K562 (cell line): Measurements from ENCODE around the gene HDAC6. TPM values are rescaled to one million over a fixed set of nuclear protein-coding genes. Genes with fewer than 3 reads are reported as not detected.

ENCODE experiments used
- CEBPB ChIP-seq: fragments of 450-650 bp; IDR thresholded peaks from 2 replicates; pipeline ENCODE4 v1.6.1; 2016; ENCODE audit warnings: missing genetic modification characterization, missing compliant biosample characterization
- CREM ChIP-seq: IDR thresholded peaks from 2 replicates; pipeline ENCODE4 v1.6.1; 2014; ENCODE audit warnings: antibody characterized with exemption, low read depth
- EGR1 ChIP-seq: fragments of 450-650 bp; conservative IDR thresholded peaks from 2 replicates; pipeline ENCODE4 v1.6.1; 2017; ENCODE audit warnings: mild to moderate bottlenecking
- ETV5 ChIP-seq: sonication (generic); formaldehyde crosslinking; IDR thresholded peaks from 2 replicates; pipeline ENCODE4 v1.4.0; 2020; ENCODE audit warnings: low read depth, mild to moderate bottlenecking, missing genetic modification reagents
- FOSL1 ChIP-seq: fragments of 200-800 bp; sonication (Bioruptor generic); conservative IDR thresholded peaks from 2 replicates; pipeline ENCODE4 v1.6.1; 2016; ENCODE audit warnings: missing genetic modification characterization, missing compliant biosample characterization
- FOXJ2 ChIP-seq: fragments of 200-800 bp; sonication (Bioruptor generic); IDR thresholded peaks from 2 replicates; pipeline ENCODE4 v1.6.1; 2016; ENCODE audit warnings: missing genetic modification characterization, missing compliant biosample characterization
- FOXK2 ChIP-seq, 2 experiments: fragments of 450-650 bp; IDR thresholded peaks in 1 of 2; conservative IDR thresholded peaks in 1 of 2; 2 replicates each; pipeline ENCODE4 v1.6.1; 2016; ENCODE audit warnings: low read depth in 2 of 2, mild to moderate bottlenecking in 1 of 2
- ILF3 ChIP-seq: fragments of 450-650 bp; IDR thresholded peaks from 2 replicates; pipeline ENCODE4 v1.6.1; 2018; ENCODE audit warnings: antibody characterized with exemption, mild to moderate bottlenecking, moderate library complexity, borderline replicate concordance
- KDM2B ChIP-seq: fragments of 250-450 bp; sonication (Bioruptor Pico); IDR thresholded peaks from 2 replicates; pipeline ENCODE4 v1.8.0; 2021; ENCODE audit warnings: mild to moderate bottlenecking, moderate library complexity
- MCM2 ChIP-seq: fragments of 450-650 bp; IDR thresholded peaks from 2 replicates; pipeline ENCODE4 v1.6.1; 2017; ENCODE audit warnings: low read depth, mild to moderate bottlenecking
- NFYB ChIP-seq: IDR thresholded peaks from 2 replicates; pipeline ENCODE4 v1.6.1; 2011; ENCODE audit warnings: mild to moderate bottlenecking, moderate library complexity; ENCODE audit not compliant: insufficient read length; ENCODE audit errors: extremely low read depth
- PHF20 ChIP-seq: fragments of 450-650 bp; IDR thresholded peaks from 2 replicates; pipeline ENCODE4 v1.6.1; 2018; ENCODE audit not compliant: partially characterized antibody
- PTBP1 ChIP-seq: fragments of 200-400 bp; formaldehyde crosslinking; IDR thresholded peaks from 2 replicates; pipeline ENCODE4 v1.6.1; 2017; ENCODE audit warnings: low read depth, low read length
- RBM17 ChIP-seq: fragments of 200-400 bp; formaldehyde crosslinking; IDR thresholded peaks from 2 replicates; pipeline ENCODE4 v1.6.1; 2017; ENCODE audit warnings: low read depth, mild to moderate bottlenecking, low read length, borderline replicate concordance
- RFX7 ChIP-seq: fragments of 250-450 bp; sonication (Bioruptor Pico); IDR thresholded peaks from 2 replicates; pipeline ENCODE4 v1.5.1; 2021; ENCODE audit warnings: mild to moderate bottlenecking
- SETDB1 ChIP-seq: IDR thresholded peaks from one replicate; pipeline ENCODE4 v1.6.1; 2012; ENCODE audit warnings: low read length, control low read depth, inconsistent platforms
- SMARCA4 ChIP-seq: fragments of 450-650 bp; IDR thresholded peaks from 2 replicates; pipeline ENCODE4 v1.6.1; 2016
- TAF1 ChIP-seq: IDR thresholded peaks from 2 replicates; pipeline ENCODE4 v1.6.1; 2011; ENCODE audit warnings: mild to moderate bottlenecking, low read length, moderate library complexity; ENCODE audit not compliant: insufficient read depth, control insufficient read depth, severe bottlenecking; ENCODE audit errors: extremely low read depth
- TEAD4 ChIP-seq, 2 experiments: sonication (generic) in 1 of 2; formaldehyde crosslinking in 1 of 2; IDR thresholded peaks; 2 replicates each; pipeline versions ENCODE4 v1.6.1 to v1.8.0; 2012 to 2022; ENCODE audit warnings: borderline replicate concordance in 1 of 2, inconsistent platforms in 1 of 2, low read length in 1 of 2, mild to moderate bottlenecking in 1 of 2, missing genetic modification reagents in 1 of 2
- ZNF175 ChIP-seq: fragments of 200-800 bp; sonication (Bioruptor generic); IDR thresholded peaks from 2 replicates; pipeline ENCODE4 v1.6.1; 2016; ENCODE audit warnings: low read depth, mild to moderate bottlenecking, missing genetic modification characterization, missing compliant biosample characterization
- ZNF445 ChIP-seq: fragments of 250-450 bp; sonication (Bioruptor Pico); IDR thresholded peaks from 2 replicates; pipeline ENCODE4 v1.4.0; 2020; ENCODE audit warnings: low read depth, mild to moderate bottlenecking, moderate library complexity
- polyA plus RNA-seq, 8 experiments: library from polyadenylated mRNA; depleted of rRNA in 4 of 8; stranded (reverse) in 5 of 8; unstranded in 3 of 8; fragments of >200 nt; fragmentation: Nextera tagmentation in 2 of 8; fragmentation: Illumina TruSeq in 1 of 8; extraction: Ambion mirVana in 2 of 8; extraction: Trizol in 1 of 8; gene quantifications; 2 replicates each; pipeline versions ENCODE4 v1.2.1 to v1.2.3, GENCODE V29; 2011 to 2014; ENCODE audit warnings: inconsistent platforms in 1 of 8, missing spikeins in 1 of 8
- total RNA-seq, 7 experiments: library from RNA; depleted of rRNA in 6 of 7; stranded (reverse); fragments of >200 nt in 6 of 7; fragmentation: Illumina TruSeq in 2 of 7; extraction: Trizol in 2 of 7; gene quantifications; 2 replicates each; pipeline versions ENCODE4 v1.2.1 to v1.2.3, GENCODE V29; 2011 to 2021; ENCODE audit warnings: low replicate concordance in 1 of 7
- TF ChIP-seq, protein P1 (sequence below): sonication (generic); formaldehyde crosslinking; IDR thresholded peaks from 2 replicates; pipeline ENCODE4 v1.8.0; 2022; ENCODE audit warnings: mild to moderate bottlenecking, missing genetic modification reagents, borderline replicate concordance
- TF ChIP-seq, protein P2 (sequence below): sonication (generic); formaldehyde crosslinking; IDR thresholded peaks from 2 replicates; pipeline ENCODE4 v1.8.0; 2022; ENCODE audit warnings: mild to moderate bottlenecking, missing genetic modification reagents
- TF ChIP-seq, protein P3 (sequence below): sonication (generic); formaldehyde crosslinking; IDR thresholded peaks from 2 replicates; pipeline ENCODE4 v1.9.0; 2022; ENCODE audit warnings: mild to moderate bottlenecking, missing genetic modification reagents
- TF ChIP-seq, protein P4 (sequence below): sonication (generic); formaldehyde crosslinking; IDR thresholded peaks from 2 replicates; pipeline ENCODE4 v1.8.0; 2022; ENCODE audit warnings: mild to moderate bottlenecking, missing genetic modification reagents

Gene HDAC6
- total and polyA plus RNA-seq, 9 of the 15 experiments (the other 6 are each of a cell fraction or from before 2014, with no cell fraction given) = 29.9 to 101 (median 71.2) TPM

DNA sequence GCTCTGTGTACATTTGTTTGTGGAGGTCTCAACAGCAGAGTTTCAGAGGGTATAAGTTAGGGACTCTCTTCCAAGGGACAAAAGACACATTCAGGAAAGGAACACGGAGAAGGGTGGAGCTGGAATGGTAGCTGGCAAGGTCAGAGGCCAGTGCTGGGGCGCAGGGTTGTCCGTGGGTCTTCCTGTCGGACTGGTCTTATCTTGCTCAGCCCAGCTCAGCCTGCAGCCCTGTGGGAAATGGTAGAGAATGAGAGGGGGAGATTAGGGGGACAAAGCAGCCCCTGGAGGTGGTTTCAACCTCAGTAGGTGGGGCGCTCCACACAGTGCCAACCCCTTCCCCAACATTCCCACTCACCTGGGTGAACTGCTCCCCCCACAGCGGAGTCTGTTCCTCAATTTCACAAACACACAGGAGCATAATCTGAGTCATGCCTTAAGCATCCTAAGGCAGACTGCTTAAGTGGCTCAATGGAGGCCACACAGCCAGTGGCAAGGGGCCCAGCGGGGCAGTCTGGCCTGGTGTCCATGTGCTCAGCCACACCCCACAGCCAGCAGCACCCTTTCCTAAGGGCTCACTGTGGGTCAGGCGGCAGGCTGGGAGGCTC is 6.9 kb upstream of the HDAC6 start (continued):
- TF ChIP-seq TEAD4 (IDR thresholded peaks at IDR 0.05; ENCODE audit: low read length) = no peak
- TF ChIP-seq TEAD4 (CRISPR knock-in tag; IDR thresholded peaks at IDR 0.05; ENCODE audit: borderline replicate concordance) = 0 out of 2 replicates have a peak, but pooled peaks have one; percentile 5
- no peak; the same call in 1 of the 2 replicates for TF ChIP-seq CREM
- TF ChIP-seq TAF1 = peak; percentile 11
- TF ChIP-seq FOSL1 (tag) = peak; percentile 79
- no peak for TF ChIP-seq ILF3
- no peak for TF ChIP-seq PTBP1
- peak; percentile 60; the same call in 1 of the 2 replicates for TF ChIP-seq SMARCA4
- TF ChIP-seq FOXK2 (conservative IDR thresholded peaks at IDR 0.05 in 1 of 2, IDR thresholded peaks at IDR 0.05 in 1 of 2; ENCODE audit: low read depth in 2 of 2) = no peak
- TF ChIP-seq NFYB = no peak
- no peak for TF ChIP-seq EGR1
- TF ChIP-seq, protein P1, sequence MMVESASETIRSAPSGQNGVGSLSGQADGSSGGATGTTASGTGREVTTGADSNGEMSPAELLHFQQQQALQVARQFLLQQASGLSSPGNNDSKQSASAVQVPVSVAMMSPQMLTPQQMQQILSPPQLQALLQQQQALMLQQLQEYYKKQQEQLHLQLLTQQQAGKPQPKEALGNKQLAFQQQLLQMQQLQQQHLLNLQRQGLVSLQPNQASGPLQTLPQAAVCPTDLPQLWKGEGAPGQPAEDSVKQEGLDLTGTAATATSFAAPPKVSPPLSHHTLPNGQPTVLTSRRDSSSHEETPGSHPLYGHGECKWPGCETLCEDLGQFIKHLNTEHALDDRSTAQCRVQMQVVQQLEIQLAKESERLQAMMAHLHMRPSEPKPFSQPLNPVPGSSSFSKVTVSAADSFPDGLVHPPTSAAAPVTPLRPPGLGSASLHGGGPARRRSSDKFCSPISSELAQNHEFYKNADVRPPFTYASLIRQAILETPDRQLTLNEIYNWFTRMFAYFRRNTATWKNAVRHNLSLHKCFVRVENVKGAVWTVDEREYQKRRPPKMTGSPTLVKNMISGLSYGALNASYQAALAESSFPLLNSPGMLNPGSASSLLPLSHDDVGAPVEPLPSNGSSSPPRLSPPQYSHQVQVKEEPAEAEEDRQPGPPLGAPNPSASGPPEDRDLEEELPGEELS (CRISPR knock-in tag) = no peak
- no peak for TF ChIP-seq ZNF445 (CRISPR knock-in tag)
- no peak for TF ChIP-seq KDM2B
- no peak for TF ChIP-seq SETDB1
- TF ChIP-seq CEBPB (tag) = no peak
- TF ChIP-seq RFX7 (CRISPR knock-in tag) = no peak
- TF ChIP-seq ETV5 = 0 out of 2 replicates have a peak, but pooled peaks have one; percentile 42
- TF ChIP-seq, protein P2, sequence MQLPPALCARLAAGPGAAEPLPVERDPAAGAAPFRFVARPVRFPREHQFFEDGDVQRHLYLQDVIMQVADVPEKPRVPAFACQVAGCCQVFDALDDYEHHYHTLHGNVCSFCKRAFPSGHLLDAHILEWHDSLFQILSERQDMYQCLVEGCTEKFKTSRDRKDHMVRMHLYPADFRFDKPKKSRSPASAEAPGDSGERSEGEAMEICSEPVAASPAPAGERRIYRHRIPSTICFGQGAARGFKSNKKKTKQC = peak; percentile 31; the same call in 1 of the 2 replicates
- TF ChIP-seq MCM2 = no peak
- TF ChIP-seq, protein P3, sequence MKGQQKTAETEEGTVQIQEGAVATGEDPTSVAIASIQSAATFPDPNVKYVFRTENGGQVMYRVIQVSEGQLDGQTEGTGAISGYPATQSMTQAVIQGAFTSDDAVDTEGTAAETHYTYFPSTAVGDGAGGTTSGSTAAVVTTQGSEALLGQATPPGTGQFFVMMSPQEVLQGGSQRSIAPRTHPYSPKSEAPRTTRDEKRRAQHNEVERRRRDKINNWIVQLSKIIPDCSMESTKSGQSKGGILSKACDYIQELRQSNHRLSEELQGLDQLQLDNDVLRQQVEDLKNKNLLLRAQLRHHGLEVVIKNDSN (CRISPR knock-in tag) = no peak
- TF ChIP-seq PHF20 = no peak
- TF ChIP-seq, protein P4, sequence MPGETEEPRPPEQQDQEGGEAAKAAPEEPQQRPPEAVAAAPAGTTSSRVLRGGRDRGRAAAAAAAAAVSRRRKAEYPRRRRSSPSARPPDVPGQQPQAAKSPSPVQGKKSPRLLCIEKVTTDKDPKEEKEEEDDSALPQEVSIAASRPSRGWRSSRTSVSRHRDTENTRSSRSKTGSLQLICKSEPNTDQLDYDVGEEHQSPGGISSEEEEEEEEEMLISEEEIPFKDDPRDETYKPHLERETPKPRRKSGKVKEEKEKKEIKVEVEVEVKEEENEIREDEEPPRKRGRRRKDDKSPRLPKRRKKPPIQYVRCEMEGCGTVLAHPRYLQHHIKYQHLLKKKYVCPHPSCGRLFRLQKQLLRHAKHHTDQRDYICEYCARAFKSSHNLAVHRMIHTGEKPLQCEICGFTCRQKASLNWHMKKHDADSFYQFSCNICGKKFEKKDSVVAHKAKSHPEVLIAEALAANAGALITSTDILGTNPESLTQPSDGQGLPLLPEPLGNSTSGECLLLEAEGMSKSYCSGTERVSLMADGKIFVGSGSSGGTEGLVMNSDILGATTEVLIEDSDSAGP (CRISPR knock-in tag) = no peak
- TF ChIP-seq FOXJ2 (tag) = no peak
- TF ChIP-seq RBM17 = no peak
- peak; percentile 52; the same call in 1 of the 2 replicates for TF ChIP-seq ZNF175 (CRISPR knock-in tag)
